Measurements from ENCODE around the gene DNPH1. TPM values are rescaled to one million over a fixed set of nuclear protein-coding genes. Genes with fewer than 3 reads are reported as not detected.

The DNPH1 gene
- total RNA-seq, 1 experiment from 2014 or later: 43.5 TPM

- Histone ChIP-seq H3K4me1 (replicated peaks; ENCODE audit: insufficient read depth) (peaks cover 18% of the 10 kb centered on the region), H3K4me3 (peak overlapping the region; percentile 72), H3F3A (ENCODE audit: insufficient read depth, low read depth) (peaks cover 21% of the 10 kb centered on the region; the same call in 1 of the 2 replicates), H3K27ac (peak overlapping the region; percentile 52), H3K4me2 (peak overlapping the region; percentile 95), H3K9me2 (ENCODE audit: insufficient read depth) (no peaks in the 10 kb centered on the region), H3K9me3 (ENCODE audit: insufficient read depth, low read depth) (no peaks in the 10 kb centered on the region), H3K36me3 (ENCODE audit: low read depth) (no peaks in the 10 kb centered on the region), H4K20me1 (ENCODE audit: insufficient read depth) (no peaks in the 10 kb centered on the region), H3K79me2 (ENCODE audit: low read depth) (no peaks in the 10 kb centered on the region), H3K27me3 (ENCODE audit: insufficient read depth, low read depth) (no peaks in the 10 kb centered on the region), H2AFZ (peak overlapping the region; percentile 84)
- TSS peak; percentile 93 for BruUV-seq (replicated peaks)
- intact Hi-C loops (cut with micrococcal nuclease; ENCODE audit: unreplicated experiment): no loop called here
- ChIA-PET POLR2A (ENCODE audit: unreplicated experiment) (interaction anchor here (0.7 kb wide), 1 partner anchor 86 kb away, joined by 3 read pairs; no protein-coding TSS in a partner anchor), CTCF (interaction anchor here (1.1 kb wide), 1 partner anchor 11 kb away, joined by 3 read pairs; no protein-coding TSS in a partner anchor)
- DNase-seq: no peak
- TF ChIP-seq EZH2 (IDR thresholded peaks at IDR 0.05; ENCODE audit: low read depth) (no peak), CTCF (conservative IDR thresholded peaks at IDR 0.05) (no peak)
Observed at GRCh38 chr6:43181621-43181941, 47.7 kb downstream of the DNPH1 start.

DNA sequence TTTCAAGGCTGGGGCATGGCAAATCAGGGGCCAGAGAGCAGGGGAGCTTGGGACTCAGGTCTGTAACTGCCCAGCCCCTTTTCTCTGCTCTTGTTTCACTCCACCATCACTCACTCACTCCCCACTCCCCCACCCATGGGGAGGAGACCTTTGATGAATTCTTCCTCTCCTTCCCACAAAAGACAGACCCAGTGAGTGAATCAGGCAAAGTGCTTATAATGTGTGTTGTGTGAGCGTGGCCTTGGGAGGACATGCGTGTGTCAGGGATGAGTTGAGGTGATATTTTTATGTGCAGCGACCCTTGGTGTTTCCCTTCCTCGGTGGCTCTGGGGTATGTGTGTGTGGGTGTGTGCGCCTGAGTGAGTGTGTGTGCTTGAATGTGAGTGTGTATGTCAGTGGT is 48.3 kb downstream of the DNPH1 start:
- intact Hi-C loops (cut with micrococcal nuclease; ENCODE audit: unreplicated experiment): no loop called here
- peaks cover 18% of the 10 kb centered on the region for H3K4me1 ChIP-seq (replicated peaks; ENCODE audit: insufficient read depth)
- no peak for TF ChIP-seq CTCF (conservative IDR thresholded peaks at IDR 0.05)
- TF ChIP-seq EZH2 (IDR thresholded peaks at IDR 0.05; ENCODE audit: low read depth): no peak
- no peaks in the 10 kb centered on the region for H3K9me2 ChIP-seq (ENCODE audit: insufficient read depth)
- no peak for DNase-seq
- peak overlapping the region; percentile 52; the same call in 1 of the 2 replicates for H3K27ac ChIP-seq
- H3K27me3 ChIP-seq (ENCODE audit: insufficient read depth, low read depth): no peaks in the 10 kb centered on the region
- CTCF ChIA-PET: no interaction called here
- 0 out of 2 replicates have a peak, but pooled peaks cover under 1% of the 10 kb centered on the region for H3K79me2 ChIP-seq (ENCODE audit: low read depth)
- H3K9me3 ChIP-seq (ENCODE audit: insufficient read depth, low read depth): no peaks in the 10 kb centered on the region
- no peaks in the 10 kb centered on the region for H4K20me1 ChIP-seq (ENCODE audit: insufficient read depth)
- BruUV-seq (replicated peaks): no TSS peak
- POLR2A ChIA-PET (ENCODE audit: unreplicated experiment): no interaction called here
- H3K36me3 ChIP-seq (ENCODE audit: low read depth): peaks cover 2% of the 10 kb centered on the region; the same call in 1 of the 2 replicates
- H2AFZ ChIP-seq: no peak overlapping the region
- H3F3A ChIP-seq (ENCODE audit: insufficient read depth, low read depth): peaks cover 21% of the 10 kb centered on the region; the same call in 1 of the 2 replicates
- peak overlapping the region; percentile 95 for H3K4me2 ChIP-seq
- H3K4me3 ChIP-seq: peak overlapping the region; percentile 72; the same call in 1 of the 2 replicates

- intact Hi-C loops (cut with micrococcal nuclease; ENCODE audit: unreplicated experiment): no loop called here
- Histone ChIP-seq H3K79me2 (ENCODE audit: low read depth) (peaks cover 10% of the 10 kb centered on the region; the same call in 1 of the 2 replicates), H3K36me3 (ENCODE audit: low read depth) (peaks cover 8% of the 10 kb centered on the region; the same call in 1 of the 2 replicates), H3K9me2 (ENCODE audit: insufficient read depth) (no peaks in the 10 kb centered on the region), H3K27ac (no peak overlapping the region), H4K20me1 (ENCODE audit: insufficient read depth) (no peaks in the 10 kb centered on the region), H3K27me3 (ENCODE audit: insufficient read depth, low read depth) (no peaks in the 10 kb centered on the region), H3K4me3 (no peak overlapping the region), H3K4me2 (no peak overlapping the region), H3F3A (ENCODE audit: insufficient read depth, low read depth) (peaks cover 22% of the 10 kb centered on the region; the same call in 1 of the 2 replicates), H3K4me1 (replicated peaks; ENCODE audit: insufficient read depth) (peaks cover 24% of the 10 kb centered on the region), H3K9me3 (ENCODE audit: insufficient read depth, low read depth) (no peaks in the 10 kb centered on the region), H2AFZ (no peak overlapping the region)
- POLR2A ChIA-PET (ENCODE audit: unreplicated experiment): interaction anchor here (0.6 kb wide), 1 partner anchor 106 kb away, joined by 4 read pairs; no protein-coding TSS in a partner anchor
- TF ChIP-seq EZH2 (IDR thresholded peaks at IDR 0.05; ENCODE audit: low read depth): no peak
- no peak for TF ChIP-seq CTCF (conservative IDR thresholded peaks at IDR 0.05)
- DNase-seq: no peak
- CTCF ChIA-PET: no interaction called here
- no TSS peak for BruUV-seq (replicated peaks)
Observed at GRCh38 chr6:43180058-43180457, 49.2 kb downstream of the DNPH1 start.

Measured in PC-9 (cell line).